IPS-20b (cell line): ENCODE results near the gene KRT81.
"Not testable (repeated sequence)": the region's sequence is repeated elsewhere in the genome, so short reads cannot be mapped to it uniquely, and the experiment has no call there.

Experiments used
- H3K27ac ChIP-seq: one replicate; pipeline ENCODE4 v1.5.1; 2013; ENCODE audit warnings: low read length
- H3K27me3 ChIP-seq: 2 replicates; pipeline ENCODE4 v1.6.1; 2013; ENCODE audit warnings: mild to moderate bottlenecking, low read length, inconsistent platforms; ENCODE audit not compliant: insufficient read depth
- H3K36me3 ChIP-seq: 2 replicates; pipeline ENCODE4 v1.6.1; 2013; ENCODE audit warnings: low read depth, mild to moderate bottlenecking, inconsistent platforms, low read length, moderate library complexity; ENCODE audit not compliant: insufficient read depth
- H3K4me1 ChIP-seq: 2 replicates; pipeline ENCODE4 v1.6.1; 2013; ENCODE audit warnings: mild to moderate bottlenecking, control low read depth, inconsistent platforms, low read length, moderate library complexity; ENCODE audit not compliant: insufficient read depth
- H3K4me3 ChIP-seq: 2 replicates; pipeline ENCODE4 v1.5.1; 2013; ENCODE audit warnings: mild to moderate bottlenecking, low read length, inconsistent platforms
- H3K9ac ChIP-seq: 2 replicates; pipeline ENCODE4 v1.6.1; 2013; ENCODE audit warnings: low read depth, mild to moderate bottlenecking, inconsistent platforms, low read length, moderate library complexity
- H3K9me3 ChIP-seq: 2 replicates; pipeline ENCODE4 v1.6.1; 2013; ENCODE audit warnings: mild to moderate bottlenecking, low read depth, low read length, inconsistent platforms; ENCODE audit not compliant: insufficient read depth

The KRT81 gene

DNA sequence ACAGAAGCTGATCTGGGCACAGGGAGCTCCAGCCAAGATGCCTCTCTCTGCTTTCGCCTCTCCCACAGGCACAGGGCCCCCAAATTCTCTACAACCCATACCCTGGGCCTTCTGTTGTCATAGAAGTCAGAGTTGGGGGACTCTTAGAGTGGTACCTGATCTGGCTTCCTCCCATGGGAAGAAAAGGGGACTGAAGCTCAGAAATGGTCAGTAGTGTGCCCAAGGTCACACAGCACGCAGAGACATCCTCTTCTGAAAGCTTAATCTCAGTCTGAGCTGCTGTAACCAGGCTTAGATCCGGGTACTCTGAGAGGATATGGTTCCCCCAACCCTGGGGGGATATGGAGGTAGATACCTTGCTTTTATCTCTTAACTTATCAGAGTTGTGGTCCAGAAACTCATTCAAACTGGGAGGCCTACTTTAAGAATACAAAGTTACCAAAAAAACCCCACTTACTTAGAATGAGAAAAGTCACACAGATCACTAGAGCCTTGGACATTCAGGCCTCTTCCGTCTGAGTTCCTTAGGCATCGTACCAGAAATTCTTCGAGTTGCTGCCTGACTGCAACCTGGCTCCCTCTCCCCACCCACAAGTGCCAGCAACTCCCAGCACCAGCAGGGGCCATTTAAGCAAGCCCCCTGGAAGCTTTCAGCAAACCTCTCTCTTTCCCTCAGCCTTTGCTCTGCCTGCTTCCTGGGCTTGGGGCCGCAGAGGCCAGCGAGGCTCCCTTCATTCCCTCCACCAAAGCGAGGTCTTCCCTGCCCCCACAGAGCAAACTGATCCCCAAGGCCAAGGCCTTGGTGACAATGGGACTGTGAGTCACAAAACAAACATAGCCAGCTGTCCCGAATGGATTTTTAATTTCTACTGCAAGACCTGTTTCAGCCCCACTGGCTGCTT lies 44.4 kb downstream of the KRT81 start:
- Histone ChIP-seq H3K36me3 (no peaks in the 10 kb centered on the region), H3K4me3 (no peak overlapping the region), H3K9me3 (no peaks in the 10 kb centered on the region), H3K27me3 (peaks cover 48% of the 10 kb centered on the region), H3K4me1 (peaks cover 20% of the 10 kb centered on the region), H3K9ac (no peak overlapping the region), H3K27ac (no peak overlapping the region)

GRCh38 chr12:52245962-52246569 lies 45.3 kb downstream of the KRT81 start:
- Histone ChIP-seq H3K36me3 (no peaks in the 10 kb centered on the region), H3K27me3 (peaks cover 39% of the 10 kb centered on the region), H3K9me3 (no peaks in the 10 kb centered on the region), H3K4me1 (peaks cover 20% of the 10 kb centered on the region), H3K9ac (no peak overlapping the region), H3K4me3 (no peak overlapping the region), H3K27ac (no peak overlapping the region)

DNA sequence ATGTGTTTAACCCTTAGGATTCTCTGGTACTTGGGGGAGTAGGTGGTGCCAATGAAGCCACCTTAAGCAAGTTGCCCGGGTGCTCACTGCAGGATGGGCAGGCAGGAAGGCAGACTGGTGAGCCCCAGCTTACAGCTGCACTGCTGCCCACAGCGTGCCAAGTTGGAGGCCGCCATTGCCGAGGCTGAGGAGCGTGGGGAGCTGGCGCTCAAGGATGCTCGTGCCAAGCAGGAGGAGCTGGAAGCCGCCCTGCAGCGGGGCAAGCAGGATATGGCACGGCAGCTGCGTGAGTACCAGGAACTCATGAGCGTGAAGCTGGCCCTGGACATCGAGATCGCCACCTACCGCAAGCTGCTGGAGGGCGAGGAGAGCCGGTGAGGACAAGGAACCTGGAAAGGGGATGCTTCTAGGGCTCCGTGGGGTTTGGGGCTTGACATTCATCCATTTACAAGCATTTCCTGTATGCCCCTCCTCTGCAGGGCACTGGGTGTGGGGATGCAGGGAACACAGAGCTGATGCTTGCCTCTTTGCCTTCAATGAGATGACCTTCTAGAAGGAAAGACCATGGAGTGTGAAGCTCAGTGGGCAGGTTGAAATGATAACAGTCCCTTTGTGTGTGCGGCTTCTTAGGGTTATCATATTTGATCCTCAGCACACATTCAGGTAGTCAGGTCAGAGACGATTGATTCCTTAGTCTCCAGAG lies 45.9 kb downstream of the KRT81 start:
- Histone ChIP-seq H3K9me3 (no peaks in the 10 kb centered on the region), H3K36me3 (no peaks in the 10 kb centered on the region), H3K9ac (no peak overlapping the region), H3K27me3 (peaks cover 32% of the 10 kb centered on the region), H3K4me3 (no peak overlapping the region), H3K27ac (no peak overlapping the region), H3K4me1 (peaks cover 20% of the 10 kb centered on the region)

DNA sequence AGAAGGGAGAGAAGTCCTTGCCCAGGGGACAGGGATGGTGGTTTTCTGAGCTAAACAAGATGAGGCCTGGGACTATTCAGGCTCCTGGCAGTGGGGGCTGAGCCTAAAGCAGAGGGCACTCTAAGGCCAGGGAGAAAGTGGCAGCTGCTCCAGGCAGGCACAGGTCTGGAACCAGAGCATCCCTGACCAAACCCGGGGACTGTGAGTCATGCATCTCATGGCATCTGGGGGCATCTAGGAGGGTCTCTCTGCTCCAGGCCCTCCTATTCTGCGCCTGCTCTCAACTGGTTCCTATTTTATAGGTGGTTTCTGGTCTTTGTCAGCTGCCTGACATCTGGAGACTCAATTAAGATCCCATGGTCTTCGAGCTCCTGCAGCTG lies 46.7 kb downstream of the KRT81 start:
- no peak overlapping the region for H3K4me3 ChIP-seq
- no peak overlapping the region for H3K9ac ChIP-seq
- no peaks in the 10 kb centered on the region for H3K36me3 ChIP-seq
- H3K4me1 ChIP-seq = peaks cover 20% of the 10 kb centered on the region
- H3K27me3 ChIP-seq = peaks cover 24% of the 10 kb centered on the region
- no peak overlapping the region for H3K27ac ChIP-seq
- H3K9me3 ChIP-seq = no peaks in the 10 kb centered on the region

GRCh38 chr12:52243856-52244614 lies 47.3 kb downstream of the KRT81 start:
- peaks cover 20% of the 10 kb centered on the region for H3K4me1 ChIP-seq
- no peak overlapping the region for H3K4me3 ChIP-seq
- H3K9ac ChIP-seq = no peak overlapping the region
- H3K27ac ChIP-seq = no peak overlapping the region
- H3K27me3 ChIP-seq = peaks cover 18% of the 10 kb centered on the region
- H3K36me3 ChIP-seq = no peaks in the 10 kb centered on the region
- H3K9me3 ChIP-seq = no peaks in the 10 kb centered on the region

DNA sequence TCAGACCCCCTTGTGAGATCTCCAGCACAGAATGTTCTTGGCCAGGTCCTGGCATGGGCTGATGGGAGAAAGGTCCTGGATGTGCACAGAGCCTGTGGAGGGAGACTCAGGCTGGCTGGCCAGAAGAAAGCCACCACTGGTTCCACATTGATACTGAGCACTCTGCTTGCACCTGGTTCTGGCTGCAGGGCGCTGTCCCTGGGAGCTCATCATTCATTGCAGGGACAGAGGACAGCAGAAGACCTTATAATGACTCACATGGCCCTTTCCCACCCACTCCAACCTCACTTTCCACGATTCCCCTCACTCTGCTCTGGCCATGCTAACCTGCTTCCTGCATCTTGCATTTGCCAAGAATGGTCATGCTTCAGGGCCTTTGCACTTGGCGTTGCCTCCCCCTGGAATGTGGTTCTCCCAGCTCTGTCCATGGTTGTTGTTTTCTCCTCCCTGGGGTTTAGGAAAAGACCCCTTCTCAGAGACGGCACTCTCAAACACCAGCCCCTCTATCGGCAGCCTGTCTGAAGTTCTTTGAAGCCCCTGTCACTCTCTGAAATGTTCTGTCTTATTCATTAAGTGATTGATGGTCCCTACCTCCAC lies 48.0 kb downstream of the KRT81 start:
- Histone ChIP-seq H3K4me1 (peaks cover 20% of the 10 kb centered on the region), H3K27me3 (peaks cover 12% of the 10 kb centered on the region; the same call in 1 of the 2 replicates), H3K9me3 (no peaks in the 10 kb centered on the region), H3K36me3 (no peaks in the 10 kb centered on the region), H3K27ac (no peak overlapping the region), H3K9ac (no peak overlapping the region), H3K4me3 (no peak overlapping the region)

GRCh38 chr12:52242442-52243258 lies 48.7 kb downstream of the KRT81 start:
- Histone ChIP-seq H3K4me1 (peaks cover 19% of the 10 kb centered on the region; the same call in 1 of the 2 replicates), H3K4me3 (no peak overlapping the region), H3K27me3 (peaks cover 5% of the 10 kb centered on the region; the same call in 1 of the 2 replicates), H3K9me3 (no peaks in the 10 kb centered on the region), H3K36me3 (no peaks in the 10 kb centered on the region), H3K9ac (no peak overlapping the region), H3K27ac (no peak overlapping the region)

DNA sequence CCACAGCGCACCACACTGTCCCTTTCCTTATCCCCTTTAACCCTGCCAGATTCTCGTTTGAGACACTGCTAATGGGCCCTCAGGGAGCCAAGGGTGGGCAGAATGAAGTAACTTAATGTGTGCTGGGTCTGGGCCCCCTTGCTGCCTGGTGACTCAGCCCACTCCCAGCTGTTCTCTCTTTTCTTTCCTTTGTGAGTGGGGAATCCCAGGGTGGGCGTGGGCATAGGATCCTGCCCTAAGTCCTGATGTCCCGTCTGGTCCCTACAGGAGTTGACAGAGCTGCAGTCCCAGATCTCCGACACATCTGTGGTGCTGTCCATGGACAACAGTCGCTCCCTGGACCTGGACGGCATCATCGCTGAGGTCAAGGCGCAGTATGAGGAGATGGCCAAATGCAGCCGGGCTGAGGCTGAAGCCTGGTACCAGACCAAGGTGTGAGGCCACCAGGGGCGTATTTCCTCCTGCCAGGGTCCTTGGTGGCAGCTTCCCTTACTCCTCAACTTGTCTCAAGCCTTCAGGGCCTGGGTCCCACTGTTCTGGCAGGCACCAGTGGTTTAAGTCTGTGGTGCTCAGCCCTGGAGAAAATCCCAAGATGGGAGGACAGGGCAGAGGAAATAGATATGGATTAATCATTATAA lies 50.0 kb downstream of the KRT81 start:
- no peaks in the 10 kb centered on the region for H3K36me3 ChIP-seq
- H3K27ac ChIP-seq = no peak overlapping the region
- H3K9me3 ChIP-seq = no peaks in the 10 kb centered on the region
- no peak overlapping the region for H3K9ac ChIP-seq
- H3K4me3 ChIP-seq = no peak overlapping the region
- peaks cover 4% of the 10 kb centered on the region; the same call in 1 of the 2 replicates for H3K27me3 ChIP-seq
- H3K4me1 ChIP-seq = peaks cover 16% of the 10 kb centered on the region; the same call in 1 of the 2 replicates

GRCh38 chr12:52240247-52240646 lies 51.1 kb downstream of the KRT81 start:
- H3K9me3 ChIP-seq, H3K27ac ChIP-seq, H3K36me3 ChIP-seq, H3K9ac ChIP-seq, H3K4me3 ChIP-seq: not testable (repeated sequence)
- Histone ChIP-seq H3K4me1 (peaks cover 11% of the 10 kb centered on the region; the same call in 1 of the 2 replicates), H3K27me3 (peaks cover 12% of the 10 kb centered on the region)

DNA sequence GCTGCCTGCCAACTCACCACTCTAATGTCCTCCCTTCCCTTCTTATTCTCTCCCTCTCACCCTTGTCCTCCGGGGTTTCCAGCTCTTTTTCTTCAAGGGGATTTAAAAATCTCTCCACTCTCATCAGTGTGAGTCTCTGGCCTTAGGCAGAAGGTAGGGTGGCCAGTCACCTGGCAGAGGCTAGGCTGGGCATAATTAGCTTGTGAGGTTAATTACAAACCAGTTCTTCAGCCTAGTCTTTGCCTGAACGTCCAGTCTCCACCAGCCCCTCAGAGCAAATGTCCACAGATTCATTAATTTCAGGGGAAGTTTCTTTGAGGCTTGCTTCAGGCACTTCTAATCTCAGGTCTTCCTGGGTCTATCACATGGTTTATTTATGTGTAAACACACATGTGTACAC lies 51.6 kb downstream of the KRT81 start:
- no peak overlapping the region for H3K9ac ChIP-seq
- no peak overlapping the region for H3K4me3 ChIP-seq
- H3K9me3 ChIP-seq = no peaks in the 10 kb centered on the region
- peaks cover 11% of the 10 kb centered on the region; the same call in 1 of the 2 replicates for H3K4me1 ChIP-seq
- H3K27me3 ChIP-seq = peaks cover 17% of the 10 kb centered on the region
- no peak overlapping the region for H3K27ac ChIP-seq
- no peaks in the 10 kb centered on the region for H3K36me3 ChIP-seq
